Uterus (tissue), 4 donors: ENCODE data around the gene GEMIN7. TPM values are rescaled to one million over a fixed set of nuclear protein-coding genes. Genes with fewer than 3 reads are reported as not detected.

ENCODE experiments used
- DNase-seq, 2 donors: peaks; one replicate each; pipeline ENCODE4 v3.0.0-alpha.2; 2019 to 2020
- H3K27ac ChIP-seq, 2 donors: fragments of 200-600 bp; sonication (generic); 1 replicate in 1 of 2; 2 replicates in 1 of 2; pipeline ENCODE4 v1.5.1; 2016 to 2018
- H3K27me3 ChIP-seq, 2 donors: fragments of 200-600 bp; sonication (generic); one replicate each; pipeline ENCODE4 v1.5.1; 2018 to 2019; ENCODE audit warnings: control low read depth in 1 of 2
- H3K36me3 ChIP-seq, 2 donors: fragments of 200-600 bp; sonication (generic); one replicate each; pipeline ENCODE4 v1.5.1; 2019; ENCODE audit warnings: control low read depth in 1 of 2
- H3K4me1 ChIP-seq, 2 donors: fragments of 200-600 bp; sonication (generic); one replicate each; pipeline ENCODE4 v1.5.1; 2018 to 2019; ENCODE audit warnings: control low read depth in 1 of 2
- H3K4me3 ChIP-seq, 2 donors: fragments of 200-600 bp; sonication (generic); 1 replicate in 1 of 2; 2 replicates in 1 of 2; pipeline ENCODE4 v1.5.1; 2018 to 2019; ENCODE audit warnings: mild to moderate bottlenecking in 1 of 2
- H3K9me3 ChIP-seq, 2 donors: fragments of 200-600 bp; sonication (generic); one replicate each; pipeline ENCODE4 v1.5.1; 2019; ENCODE audit warnings: control low read depth in 1 of 2
- CTCF ChIP-seq, 4 experiments: fragments of 200-600 bp in 2 of 4; fragments of 450-650 bp in 2 of 4; sonication (generic) in 2 of 4; IDR thresholded peaks; one replicate each; pipeline ENCODE4 v1.5.1; 2016 to 2019; ENCODE audit warnings: antibody characterized with exemption in 4 of 4, mild to moderate bottlenecking in 2 of 4, moderate library complexity in 1 of 4
- POLR2A ChIP-seq, 2 donors: fragments of 450-650 bp; IDR thresholded peaks; one replicate each; pipeline ENCODE4 v1.6.1; 2016; ENCODE audit warnings: antibody characterized with exemption in 2 of 2, mild to moderate bottlenecking in 1 of 2, moderate library complexity in 1 of 2
- intact Hi-C: fragments of 100-400 bp; cut with DNase I; formaldehyde crosslinking; loops from one replicate; pipeline ENCODE4 v1.15.1; 2023; ENCODE audit warnings: low total_unique reads
- total RNA-seq, 4 donors: library from RNA; depleted of rRNA in 3 of 4; stranded (reverse); fragments of >200 nt in 3 of 4; gene quantifications; one replicate each; pipeline versions ENCODE4 v1.1.0 to v1.2.4, GENCODE V29; 2014 to 2023
- donor health status: DM: yes; HTN: yes; CAD: no.

The GEMIN7 gene
- total RNA-seq, 4 donors from 2014 or later: 3.5 to 18.4 (median 13.7) TPM

- Histone ChIP-seq H3K4me1 (no peaks in the 10 kb centered on the region), H3K27ac (no peak overlapping the region), H3K27me3 (no peaks in the 10 kb centered on the region), H3K9me3 (no peaks in the 10 kb centered on the region), H3K4me3 (no peak overlapping the region), H3K36me3 (no peaks in the 10 kb centered on the region)
- intact Hi-C loops: no loop called here
- no peak for TF ChIP-seq POLR2A (IDR thresholded peaks at IDR 0.05)
- TF ChIP-seq CTCF (IDR thresholded peaks at IDR 0.05): peak; percentile 39 to 82 (median 54)
- DNase-seq: peak; percentile 35 to 45
Measured at GRCh38 chr19:45059258-45059965, 19.6 kb upstream of the GEMIN7 start.

- Histone ChIP-seq H3K4me3 (no peak overlapping the region), H3K27me3 (no peaks in the 10 kb centered on the region), H3K9me3 (no peaks in the 10 kb centered on the region), H3K27ac (no peak overlapping the region), H3K36me3 (no peaks in the 10 kb centered on the region), H3K4me1 (no peaks in the 10 kb centered on the region)
- intact Hi-C loops: no loop called here
- DNase-seq: no peak
- no peak for TF ChIP-seq POLR2A (IDR thresholded peaks at IDR 0.05)
- no peak for TF ChIP-seq CTCF (IDR thresholded peaks at IDR 0.05)
Measured at GRCh38 chr19:45061965-45062364, 17.1 kb upstream of the GEMIN7 start.

- H3K9me3 ChIP-seq: no peaks in the 10 kb centered on the region
- no peak overlapping the region for H3K4me3 ChIP-seq
- no peaks in the 10 kb centered on the region for H3K27me3 ChIP-seq
- no peaks in the 10 kb centered on the region for H3K36me3 ChIP-seq
- H3K27ac ChIP-seq: no peak overlapping the region
- H3K4me1 ChIP-seq: no peaks in the 10 kb centered on the region
- intact Hi-C loops: no loop called here
- no peak for TF ChIP-seq CTCF (IDR thresholded peaks at IDR 0.05)
- TF ChIP-seq POLR2A (IDR thresholded peaks at IDR 0.05): no peak
- no peak for DNase-seq
Measured at GRCh38 chr19:45063851-45064801, 14.9 kb upstream of the GEMIN7 start.

- intact Hi-C loops: no loop called here
Measured at GRCh38 chr19:45066921-45067661, 12.0 kb upstream of the GEMIN7 start.

More at GRCh38 chr19:45066921-45067661, 12.0 kb upstream of the GEMIN7 start:
- no peak for DNase-seq
- Histone ChIP-seq H3K27me3 (no peaks in the 10 kb centered on the region), H3K9me3 (no peaks in the 10 kb centered on the region), H3K27ac (no peak overlapping the region), H3K36me3 (no peaks in the 10 kb centered on the region), H3K4me1 (no peaks in the 10 kb centered on the region), H3K4me3 (no peak overlapping the region)
- TF ChIP-seq CTCF (IDR thresholded peaks at IDR 0.05) (no peak), POLR2A (IDR thresholded peaks at IDR 0.05) (no peak)
